HCT116 (cell line): Measurements from ENCODE around the gene PHF19. TPM values are rescaled to one million over a fixed set of nuclear protein-coding genes. Genes with fewer than 3 reads are reported as not detected.

Source experiments
- ATAC-seq: fragments of 200-7000 bp; cut with Tn5 transposase; 2 replicates; pipeline ENCODE4 v1.9.1; 2020; ENCODE audit warnings: mild to moderate bottlenecking, moderate library complexity
- BruUV-seq: library from RNA; stranded (reverse); fragments of 400-500 nt; replicated peaks from 2 replicates; lab custom pipeline; 2021; lab: Mats Ljungman, UMichigan
- CTCF ChIA-PET: fragments of 300-600 bp; sonication (Branson Sonifier 250); formaldehyde crosslinking; loops from one replicate; lab custom pipeline; 2021; ENCODE audit warnings: antibody characterized with exemption; lab: Charles Lee
- POLR2A ChIA-PET: fragments of 300-600, 350-600 bp; sonication (Branson Sonifier 250); formaldehyde crosslinking; loops from one replicate; lab custom pipeline; 2021; ENCODE audit warnings: antibody characterized with exemption; lab: Charles Lee
- RAD21 ChIA-PET, 2 experiments: fragments of 300-600 bp; sonication (Branson Sonifier 250); formaldehyde crosslinking; loops; one replicate each; lab custom pipeline; 2023; ENCODE audit warnings: low total read pairs in 2 of 2; ENCODE audit not compliant: uncharacterized antibody in 2 of 2, unreplicated experiment in 2 of 2, low non-redundant PET in 1 of 2; lab: Charles Lee
- DNase-seq: peaks from one replicate; pipeline ENCODE4 v3.0.0-alpha.2; 2010; ENCODE audit warnings: low read depth, low spot score
- H2AFZ ChIP-seq: fragments of 200-600 bp; shearing (Covaris generic), sonication (generic); 2 replicates; pipeline ENCODE4 v1.6.1; 2017; ENCODE audit warnings: low read depth, mixed run types, mixed read lengths, antibody characterized with exemption, low read length; ENCODE audit not compliant: poor library complexity, severe bottlenecking
- H3K27ac ChIP-seq: 2 replicates; pipeline ENCODE4 v1.5.1; 2012; ENCODE audit warnings: low read depth, low read length
- H3K27me3 ChIP-seq: fragments of 200-600 bp; sonication (generic); 2 replicates; pipeline ENCODE4 v1.6.1; 2016; ENCODE audit warnings: mixed run types, low read length, mixed read lengths; ENCODE audit not compliant: insufficient read depth
- H3K36me3 ChIP-seq, 2 experiments: fragments of 200-500 bp in 1 of 2; fragments of 200-600 bp in 1 of 2; sonication (Bioruptor generic) in 1 of 2; sonication (generic) in 1 of 2; 2 replicates each; pipeline versions ENCODE4 v1.5.1 to v1.6.1; 2014 to 2016; ENCODE audit warnings: low read length in 2 of 2, inconsistent platforms in 1 of 2, mixed read lengths in 1 of 2, mixed run types in 1 of 2; ENCODE audit not compliant: insufficient read depth in 2 of 2, control insufficient read depth in 1 of 2
- H3K4me1 ChIP-seq, 2 experiments: fragments of 200-600 bp in 1 of 2; sonication (generic) in 1 of 2; 2 replicates each; pipeline versions ENCODE4 v1.5.1 to v1.6.1; 2012 to 2017; ENCODE audit warnings: low read length in 2 of 2, inconsistent platforms in 1 of 2, mild to moderate bottlenecking in 1 of 2, mixed read lengths in 1 of 2, mixed run types in 1 of 2, moderate library complexity in 1 of 2; ENCODE audit not compliant: insufficient read depth in 2 of 2, control insufficient read depth in 1 of 2
- H3K4me2 ChIP-seq: fragments of 200-600 bp; sonication (generic); 2 replicates; pipeline ENCODE4 v1.6.1; 2017; ENCODE audit warnings: mixed run types, low read length, mixed read lengths
- H3K4me3 ChIP-seq, 2 experiments: fragments of 200-600 bp in 1 of 2; sonication (generic) in 1 of 2; replicated peaks in 1 of 2; 2 replicates each; pipeline ENCODE4 v1.5.1; 2011 to 2016; ENCODE audit warnings: low read length in 2 of 2, control low read depth in 1 of 2, low read depth in 1 of 2, mild to moderate bottlenecking in 1 of 2, mixed read lengths in 1 of 2, mixed run types in 1 of 2
- H3K79me2 ChIP-seq: fragments of 200-600 bp; sonication (generic); 2 replicates; pipeline ENCODE4 v1.6.1; 2017; ENCODE audit warnings: mild to moderate bottlenecking, mixed run types, low read length, moderate library complexity, mixed read lengths; ENCODE audit not compliant: insufficient read depth
- H3K9ac ChIP-seq: fragments of 200-600 bp; sonication (generic); 2 replicates; pipeline ENCODE4 v1.6.1; 2016; ENCODE audit warnings: low read length, mixed read lengths
- H3K9me2 ChIP-seq: fragments of 200-600 bp; sonication (generic), shearing (Covaris generic); 2 replicates; pipeline ENCODE4 v1.6.1; 2017; ENCODE audit warnings: mixed run types, mild to moderate bottlenecking, moderate library complexity; ENCODE audit not compliant: insufficient read depth
- H3K9me3 ChIP-seq, 2 experiments: fragments of 200-500 bp in 1 of 2; fragments of 200-600 bp in 1 of 2; sonication (Bioruptor generic) in 1 of 2; sonication (generic) in 1 of 2; 2 replicates each; pipeline ENCODE4 v1.6.1; 2014 to 2017; ENCODE audit warnings: low read length in 2 of 2, mixed read lengths in 2 of 2, inconsistent platforms in 1 of 2, low read depth in 1 of 2, mild to moderate bottlenecking in 1 of 2, mixed run types in 1 of 2, moderate library complexity in 1 of 2; ENCODE audit not compliant: control insufficient read depth in 1 of 2, insufficient read depth in 1 of 2
- H4K20me1 ChIP-seq: fragments of 200-600 bp; sonication (generic), shearing (Covaris generic); 2 replicates; pipeline ENCODE4 v1.6.1; 2017; ENCODE audit warnings: mixed run types, mild to moderate bottlenecking, moderate library complexity; ENCODE audit not compliant: insufficient read depth
- CBX3 ChIP-seq: IDR thresholded peaks from 2 replicates; pipeline ENCODE4 v1.6.1; 2012; ENCODE audit warnings: low read depth
- CEBPB ChIP-seq: IDR thresholded peaks from 2 replicates; pipeline ENCODE4 v1.6.1; 2012; ENCODE audit warnings: low read depth
- EGR1 ChIP-seq: IDR thresholded peaks from 2 replicates; pipeline ENCODE4 v1.6.1; 2012; ENCODE audit warnings: low read depth
- ELF1 ChIP-seq: IDR thresholded peaks from 2 replicates; pipeline ENCODE4 v1.6.1; 2012; ENCODE audit warnings: low read depth, borderline replicate concordance
- EZH2 ChIP-seq: fragments of 200-600 bp; sonication (generic); IDR thresholded peaks from 2 replicates; pipeline ENCODE4 v1.6.1; 2017; ENCODE audit warnings: antibody characterized with exemption, mixed run types
- EZH2phosphoT487 ChIP-seq: fragments of 200-600 bp; IDR thresholded peaks from 2 replicates; pipeline ENCODE4 v1.6.1; 2018; ENCODE audit warnings: antibody characterized with exemption, borderline replicate concordance
- FOSL1 ChIP-seq: IDR thresholded peaks from 2 replicates; pipeline ENCODE4 v1.6.1; 2012; ENCODE audit warnings: low read depth
- JUND ChIP-seq: IDR thresholded peaks from 2 replicates; pipeline ENCODE4 v1.6.1; 2012
- POLR2A ChIP-seq: IDR thresholded peaks from 2 replicates; pipeline ENCODE4 v1.7.0; 2011; ENCODE audit warnings: borderline replicate concordance; ENCODE audit not compliant: insufficient read depth, insufficient read length; ENCODE audit errors: extremely low read depth
- RAD21 ChIP-seq: IDR thresholded peaks from 2 replicates; pipeline ENCODE4 v1.6.1; 2012; ENCODE audit warnings: low read depth, mild to moderate bottlenecking
- REST ChIP-seq: IDR thresholded peaks from 2 replicates; pipeline ENCODE4 v1.6.1; 2012; ENCODE audit warnings: low read depth
- SIN3A ChIP-seq: IDR thresholded peaks from 2 replicates; pipeline ENCODE4 v1.6.1; 2012; ENCODE audit warnings: low read depth
- SP1 ChIP-seq: IDR thresholded peaks from 2 replicates; pipeline ENCODE4 v1.6.1; 2012; ENCODE audit warnings: low read depth
- TCF7L2 ChIP-seq: IDR thresholded peaks from 2 replicates; pipeline ENCODE4 v1.7.0; 2011; ENCODE audit warnings: borderline replicate concordance, inconsistent platforms; ENCODE audit not compliant: insufficient read depth, insufficient read length; ENCODE audit errors: extremely low read depth
- ZFX ChIP-seq: fragments of 450-650 bp; IDR thresholded peaks from 2 replicates; pipeline ENCODE4 v1.6.1; 2017
- ZNF274 ChIP-seq: fragments of 200-500 bp; sonication (Bioruptor generic); IDR thresholded peaks from 2 replicates; pipeline ENCODE4 v1.6.1; 2014; ENCODE audit warnings: mild to moderate bottlenecking, low read depth, low read length, inconsistent platforms
- intact Hi-C: fragments of 100-400 bp; cut with micrococcal nuclease; formaldehyde crosslinking; loops from 2 replicates; pipeline ENCODE4 v1.10.0; 2022
- total RNA-seq: library from RNA; stranded (reverse); gene quantifications from one replicate; pipeline ENCODE4 v1.2.1, GENCODE V29; 2021; ENCODE audit not compliant: unreplicated experiment
- TF ChIP-seq, protein P1 (sequence below), 3 experiments: fragments of 200-600 bp in 1 of 3; sonication (generic) in 1 of 3; IDR thresholded peaks in 2 of 3; conservative IDR thresholded peaks in 1 of 3; 2 replicates each; pipeline ENCODE4 v1.5.1; 2012 to 2017; ENCODE audit warnings: low read depth in 2 of 3, low read length in 2 of 3, antibody characterized with exemption in 1 of 3, borderline replicate concordance in 1 of 3, control low read depth in 1 of 3, mild to moderate bottlenecking in 1 of 3, mixed read lengths in 1 of 3, mixed run types in 1 of 3, moderate library complexity in 1 of 3; ENCODE audit not compliant: insufficient read depth in 1 of 3
- TF ChIP-seq, protein P2 (sequence below): IDR thresholded peaks from 2 replicates; pipeline ENCODE4 v1.6.1; 2011; ENCODE audit warnings: mild to moderate bottlenecking, low read length, moderate library complexity; ENCODE audit not compliant: insufficient replicate concordance; ENCODE audit errors: extremely low read depth

The PHF19 gene
- total RNA-seq, 1 experiment from 2014 or later: 74.0 TPM

GRCh38 chr9:120891245-120891883 lies 14.4 kb upstream of the PHF19 start:
- no peak for ATAC-seq
- H2AFZ ChIP-seq: no peak overlapping the region
- intact Hi-C loops: no loop called here
- H3K4me1 ChIP-seq: peaks cover 0 to 6% of the 10 kb centered on the region in 2 experiments; a peak in 1 of 4 replicates
- no peak for TF ChIP-seq CEBPB
- TF ChIP-seq, protein P1, sequence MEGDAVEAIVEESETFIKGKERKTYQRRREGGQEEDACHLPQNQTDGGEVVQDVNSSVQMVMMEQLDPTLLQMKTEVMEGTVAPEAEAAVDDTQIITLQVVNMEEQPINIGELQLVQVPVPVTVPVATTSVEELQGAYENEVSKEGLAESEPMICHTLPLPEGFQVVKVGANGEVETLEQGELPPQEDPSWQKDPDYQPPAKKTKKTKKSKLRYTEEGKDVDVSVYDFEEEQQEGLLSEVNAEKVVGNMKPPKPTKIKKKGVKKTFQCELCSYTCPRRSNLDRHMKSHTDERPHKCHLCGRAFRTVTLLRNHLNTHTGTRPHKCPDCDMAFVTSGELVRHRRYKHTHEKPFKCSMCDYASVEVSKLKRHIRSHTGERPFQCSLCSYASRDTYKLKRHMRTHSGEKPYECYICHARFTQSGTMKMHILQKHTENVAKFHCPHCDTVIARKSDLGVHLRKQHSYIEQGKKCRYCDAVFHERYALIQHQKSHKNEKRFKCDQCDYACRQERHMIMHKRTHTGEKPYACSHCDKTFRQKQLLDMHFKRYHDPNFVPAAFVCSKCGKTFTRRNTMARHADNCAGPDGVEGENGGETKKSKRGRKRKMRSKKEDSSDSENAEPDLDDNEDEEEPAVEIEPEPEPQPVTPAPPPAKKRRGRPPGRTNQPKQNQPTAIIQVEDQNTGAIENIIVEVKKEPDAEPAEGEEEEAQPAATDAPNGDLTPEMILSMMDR (IDR thresholded peaks at IDR 0.05 in 2 of 3, conservative IDR thresholded peaks at IDR 0.05 in 1 of 3; ENCODE audit: borderline replicate concordance in 1 of 3, insufficient read depth in 1 of 3, low read depth in 2 of 3, low read length in 2 of 3): no peak
- TF ChIP-seq SIN3A: no peak
- TF ChIP-seq CBX3: no peak
- no peak for TF ChIP-seq EZH2phosphoT487
- TF ChIP-seq POLR2A: no peak
- TF ChIP-seq SP1: no peak
- no peak for TF ChIP-seq EZH2
- no peak for TF ChIP-seq EGR1
- TF ChIP-seq RAD21: no peak
- TF ChIP-seq ZFX: no peak
- TF ChIP-seq, protein P2, sequence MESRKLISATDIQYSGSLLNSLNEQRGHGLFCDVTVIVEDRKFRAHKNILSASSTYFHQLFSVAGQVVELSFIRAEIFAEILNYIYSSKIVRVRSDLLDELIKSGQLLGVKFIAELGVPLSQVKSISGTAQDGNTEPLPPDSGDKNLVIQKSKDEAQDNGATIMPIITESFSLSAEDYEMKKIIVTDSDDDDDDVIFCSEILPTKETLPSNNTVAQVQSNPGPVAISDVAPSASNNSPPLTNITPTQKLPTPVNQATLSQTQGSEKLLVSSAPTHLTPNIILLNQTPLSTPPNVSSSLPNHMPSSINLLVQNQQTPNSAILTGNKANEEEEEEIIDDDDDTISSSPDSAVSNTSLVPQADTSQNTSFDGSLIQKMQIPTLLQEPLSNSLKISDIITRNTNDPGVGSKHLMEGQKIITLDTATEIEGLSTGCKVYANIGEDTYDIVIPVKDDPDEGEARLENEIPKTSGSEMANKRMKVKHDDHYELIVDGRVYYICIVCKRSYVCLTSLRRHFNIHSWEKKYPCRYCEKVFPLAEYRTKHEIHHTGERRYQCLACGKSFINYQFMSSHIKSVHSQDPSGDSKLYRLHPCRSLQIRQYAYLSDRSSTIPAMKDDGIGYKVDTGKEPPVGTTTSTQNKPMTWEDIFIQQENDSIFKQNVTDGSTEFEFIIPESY: no peak
- no peak for TF ChIP-seq ELF1
- TF ChIP-seq REST: no peak
- TF ChIP-seq FOSL1: no peak
- no peak for TF ChIP-seq JUND
- TF ChIP-seq ZNF274: no peak
- TF ChIP-seq TCF7L2: no peak
- no peaks in the 10 kb centered on the region for H3K27me3 ChIP-seq
- H3K79me2 ChIP-seq: no peaks in the 10 kb centered on the region
- H3K27ac ChIP-seq: no peak overlapping the region
- no peak for DNase-seq
- H3K4me3 ChIP-seq: no peak overlapping the region
- ChIA-PET CTCF (no interaction called here), POLR2A (no interaction called here), RAD21 (no interaction called here)
- no peaks in the 10 kb centered on the region for H3K9me3 ChIP-seq
- H3K9ac ChIP-seq: no peak overlapping the region
- H3K36me3 ChIP-seq: no peaks in the 10 kb centered on the region
- no TSS peak for BruUV-seq
- H3K9me2 ChIP-seq: no peaks in the 10 kb centered on the region
- H3K4me2 ChIP-seq: no peak overlapping the region
- no peaks in the 10 kb centered on the region for H4K20me1 ChIP-seq
